GM19455 (cell line): ENCODE data around the gene DOCK11.
"Not testable (repeated sequence)": the region's sequence is repeated elsewhere in the genome, so short reads cannot be mapped to it uniquely, and the experiment has no call there.

ENCODE experiments used
- ATAC-seq: cut with Tn5 transposase; IDR thresholded peaks from one replicate; pipeline ENCODE4 v1.9.1; 2021; ENCODE audit not compliant: unreplicated experiment

DOCK11 gene

DNA sequence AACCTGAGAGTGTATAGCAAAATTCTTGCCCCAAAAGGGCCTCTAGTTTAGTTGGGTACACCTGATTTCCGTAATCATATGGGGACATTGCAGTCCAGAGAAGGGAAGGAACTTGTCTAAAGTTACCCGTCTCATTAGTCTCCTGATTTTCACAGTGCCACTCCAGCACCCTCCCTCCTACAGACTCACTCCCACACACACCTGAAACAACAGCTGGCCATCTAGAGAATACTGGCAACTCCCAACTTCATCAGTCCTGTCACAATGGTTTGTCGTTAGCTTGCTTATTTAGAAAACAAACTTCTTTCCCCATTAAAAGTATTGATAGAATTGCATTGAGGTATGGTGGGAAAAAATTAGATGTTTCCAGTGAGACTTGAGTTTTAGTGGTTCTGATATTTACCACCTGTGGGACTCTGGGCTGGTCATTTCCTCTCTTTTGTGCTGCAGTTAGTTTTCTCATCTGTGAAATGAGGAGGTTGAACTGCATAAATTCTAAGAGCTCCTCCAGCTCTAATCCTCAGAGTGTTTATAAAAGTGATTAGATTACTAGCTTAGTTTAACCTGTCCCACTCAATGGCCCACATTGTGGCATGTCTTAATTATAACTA is 233.5 kb downstream of the DOCK11 start:
- ATAC-seq: no peak

DNA sequence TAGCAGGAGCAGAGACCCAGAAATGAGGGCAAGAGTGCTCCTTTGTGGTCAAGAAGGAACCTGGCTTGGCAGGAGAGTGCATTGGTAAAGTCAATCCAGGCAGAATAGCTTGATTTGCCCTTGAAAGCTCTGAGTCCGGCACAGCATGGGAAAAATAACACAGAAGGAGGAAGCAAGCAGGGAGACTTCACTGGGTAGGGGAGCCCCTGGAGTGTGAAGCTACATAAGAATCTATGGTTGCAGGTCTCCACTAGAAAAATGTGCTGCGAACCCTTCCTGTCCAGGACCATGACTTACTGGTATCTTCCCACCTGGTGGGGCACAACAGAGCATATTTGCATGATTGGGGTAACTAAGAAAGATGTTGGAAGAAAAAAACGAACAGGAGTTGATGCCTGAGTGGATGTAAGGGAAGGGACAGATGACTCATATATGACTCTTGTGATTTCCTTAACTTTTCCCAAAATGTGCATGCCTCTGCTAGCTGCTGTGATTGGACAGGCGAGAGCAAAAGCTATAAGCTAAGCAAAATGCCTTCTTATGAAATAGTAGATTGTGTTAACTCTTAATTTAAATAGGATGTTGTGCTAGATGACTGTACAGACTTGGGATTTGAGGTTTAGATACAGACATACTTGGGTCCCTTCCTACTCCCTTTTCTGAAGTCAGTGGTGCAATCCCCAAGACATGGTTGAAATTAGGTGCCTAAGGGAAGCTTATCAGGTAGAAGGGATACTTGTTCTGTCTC is 235.1 kb downstream of the DOCK11 start:
- no peak for ATAC-seq

DNA sequence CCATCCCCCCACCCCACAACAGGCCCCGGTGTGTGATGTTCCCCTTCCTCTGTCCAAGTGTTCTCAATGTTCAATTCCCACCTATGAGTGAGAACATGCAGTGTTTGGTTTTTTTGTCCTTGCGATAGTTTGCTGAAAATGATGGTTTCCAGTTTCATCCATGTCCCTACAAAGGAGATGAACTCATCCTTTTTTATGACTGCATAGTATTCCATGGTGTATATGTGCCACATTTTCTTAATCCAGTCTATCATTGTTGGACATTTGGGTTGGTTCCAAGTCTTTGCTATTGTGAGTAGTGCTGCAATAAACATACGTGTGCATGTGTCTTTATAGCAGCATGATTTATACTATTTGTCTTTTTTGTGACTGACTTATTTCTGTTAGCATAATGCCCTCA is 236.9 kb downstream of the DOCK11 start:
- not testable (repeated sequence) for ATAC-seq

DNA sequence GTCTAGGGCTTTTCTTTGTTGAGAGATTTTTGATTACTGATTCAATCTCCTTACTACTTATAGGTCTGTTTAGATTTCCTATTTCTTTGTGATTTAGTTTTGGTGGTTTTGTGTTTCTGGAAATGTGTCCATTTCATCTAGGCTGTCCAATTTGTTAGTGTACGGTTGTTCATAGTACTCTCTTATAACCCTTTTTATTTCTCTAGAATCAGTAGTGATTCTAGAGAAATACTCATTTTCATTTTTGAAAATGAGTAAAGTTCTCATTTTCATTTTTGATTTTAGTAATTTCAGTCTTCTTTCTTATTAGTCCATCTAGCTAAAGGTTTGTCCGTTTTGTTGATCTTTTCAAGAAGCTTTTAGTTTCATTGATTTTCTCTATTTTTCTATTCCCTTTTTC is 239.3 kb downstream of the DOCK11 start:
- ATAC-seq: no peak
